Tibial nerve (tissue), 4 donors: ENCODE measurements around the gene ATP11A. TPM values are rescaled to one million over a fixed set of nuclear protein-coding genes. Genes with fewer than 3 reads are reported as not detected.

Source experiments
- DNase-seq, 2 donors: peaks; one replicate each; pipeline ENCODE4 v3.0.0-alpha.2; 2019; ENCODE audit warnings: low spot score in 2 of 2
- H3K27ac ChIP-seq, 4 donors: fragments of 200-600 bp; sonication (generic) in 3 of 4; one replicate each; pipeline ENCODE4 v1.5.1; 2017 to 2019; ENCODE audit warnings: mild to moderate bottlenecking in 1 of 4
- H3K27me3 ChIP-seq, 2 donors: fragments of 200-600 bp; sonication (generic) in 1 of 2; one replicate each; pipeline versions ENCODE4 v1.5.1 to v1.6.0; 2017 to 2019
- H3K36me3 ChIP-seq, 3 donors: fragments of 200-600 bp; sonication (generic); one replicate each; pipeline ENCODE4 v1.5.1; 2018 to 2019
- H3K4me1 ChIP-seq, 4 donors: fragments of 200-600 bp; sonication (generic) in 3 of 4; one replicate each; pipeline ENCODE4 v1.5.1; 2017 to 2019
- H3K4me3 ChIP-seq, 4 donors: fragments of 200-600 bp; sonication (generic) in 3 of 4; one replicate each; pipeline ENCODE4 v1.5.1; 2017 to 2019; ENCODE audit warnings: mild to moderate bottlenecking in 1 of 4, moderate library complexity in 1 of 4
- H3K9me3 ChIP-seq, 4 donors: fragments of 200-600 bp; sonication (generic) in 3 of 4; one replicate each; pipeline ENCODE4 v1.5.1; 2017 to 2019
- CTCF ChIP-seq, 5 experiments: fragments of 200-600 bp in 3 of 5; fragments of 450-650 bp in 2 of 5; sonication (generic) in 3 of 5; IDR thresholded peaks; one replicate each; pipeline ENCODE4 v1.5.1; 2016 to 2019; ENCODE audit warnings: antibody characterized with exemption in 5 of 5, mild to moderate bottlenecking in 3 of 5, moderate library complexity in 2 of 5
- EP300 ChIP-seq, 2 donors: sonication (generic); formaldehyde crosslinking; IDR thresholded peaks; one replicate each; pipeline ENCODE4 v1.6.1; 2017; ENCODE audit warnings: antibody characterized with exemption in 2 of 2, mild to moderate bottlenecking in 1 of 2
- POLR2A ChIP-seq, 2 donors: fragments of 450-650 bp; IDR thresholded peaks; one replicate each; pipeline ENCODE4 v1.6.1; 2017; ENCODE audit warnings: antibody characterized with exemption in 2 of 2, mild to moderate bottlenecking in 2 of 2, moderate library complexity in 2 of 2
- WGBS, 2 donors: methylation state at CpG; one replicate each; pipeline ENCODE4 v1.1.5; 2018; 5-methylcytosine and 5-hydroxymethylcytosine counted together
- total RNA-seq, 4 donors: library from RNA; depleted of rRNA; stranded (reverse); fragments of >200 nt; gene quantifications; one replicate each; pipeline ENCODE4 v1.1.0, GENCODE V29; 2016

Gene ATP11A
- total RNA-seq, 4 donors from 2014 or later, result 24.7 to 61.5 (median 35.0) TPM

GRCh38 chr13:112813552-112813951, 123.7 kb downstream of the ATP11A start:
- H3K27ac ChIP-seq, result no peak overlapping the region
- TF ChIP-seq CTCF (IDR thresholded peaks at IDR 0.05), result no peak
- no peak for TF ChIP-seq EP300 (IDR thresholded peaks at IDR 0.05)
- TF ChIP-seq POLR2A (IDR thresholded peaks at IDR 0.05), result no peak
- H3K36me3 ChIP-seq, result peaks cover 0 to 95% (median 0%) of the 10 kb centered on the region in 3 donors
- H3K9me3 ChIP-seq, result peaks cover 0 to 5% (median 0%) of the 10 kb centered on the region in 4 donors
- no peaks in the 10 kb centered on the region for H3K27me3 ChIP-seq
- H3K4me3 ChIP-seq, result no peak overlapping the region
- H3K4me1 ChIP-seq, result no peaks in the 10 kb centered on the region
- 88 to 90% methylated on average over 8 of the region's 8 CpGs for WGBS, 2 donors
- no peak for DNase-seq

- peaks cover 0 to 95% (median 0%) of the 10 kb centered on the region in 3 donors for H3K36me3 ChIP-seq
- H3K27ac ChIP-seq, result no peak overlapping the region
- H3K27me3 ChIP-seq, result no peaks in the 10 kb centered on the region
- no peak for DNase-seq
- no peaks in the 10 kb centered on the region for H3K4me1 ChIP-seq
- H3K9me3 ChIP-seq, result peaks cover 0 to 5% (median 0%) of the 10 kb centered on the region in 4 donors
- 83 to 87% methylated on average over 10 of the region's 10 CpGs for WGBS, 2 donors
- no peak overlapping the region for H3K4me3 ChIP-seq
- TF ChIP-seq CTCF (IDR thresholded peaks at IDR 0.05) (no peak), POLR2A (IDR thresholded peaks at IDR 0.05) (no peak), EP300 (IDR thresholded peaks at IDR 0.05) (no peak)
These were observed 125.2 kb downstream of the ATP11A start for GRCh38 chr13:112814905-112815585.

- 90 to 94% methylated on average over 13 of the region's 13 CpGs for WGBS, 2 donors
- H3K36me3 ChIP-seq, result peaks cover 0 to 95% (median 0%) of the 10 kb centered on the region in 3 donors
- H3K9me3 ChIP-seq, result peaks cover 0 to 5% (median 0%) of the 10 kb centered on the region in 4 donors
- H3K4me3 ChIP-seq, result no peak overlapping the region
- TF ChIP-seq EP300 (IDR thresholded peaks at IDR 0.05), result no peak
- no peak for TF ChIP-seq POLR2A (IDR thresholded peaks at IDR 0.05)
- TF ChIP-seq CTCF (IDR thresholded peaks at IDR 0.05), result no peak
- H3K27ac ChIP-seq, result no peak overlapping the region
- DNase-seq, result no peak
- no peaks in the 10 kb centered on the region for H3K27me3 ChIP-seq
- H3K4me1 ChIP-seq, result no peaks in the 10 kb centered on the region
These were observed 126.0 kb downstream of the ATP11A start for GRCh38 chr13:112815871-112816270.

GRCh38 chr13:112818040-112818697, 128.3 kb downstream of the ATP11A start:
- peaks cover 0 to 99% (median 0%) of the 10 kb centered on the region in 3 donors for H3K36me3 ChIP-seq
- DNase-seq, result no peak

More at GRCh38 chr13:112818040-112818697, 128.3 kb downstream of the ATP11A start:
- WGBS, 2 donors, result 94 to 97% methylated on average over 38 of the region's 38 CpGs
- H3K27ac ChIP-seq, result no peak overlapping the region
- H3K4me3 ChIP-seq, result no peak overlapping the region
- no peak for TF ChIP-seq EP300 (IDR thresholded peaks at IDR 0.05)
- no peak for TF ChIP-seq POLR2A (IDR thresholded peaks at IDR 0.05)
- TF ChIP-seq CTCF (IDR thresholded peaks at IDR 0.05), result no peak
- peaks cover 0 to 5% (median 0%) of the 10 kb centered on the region in 4 donors for H3K9me3 ChIP-seq
- no peaks in the 10 kb centered on the region for H3K27me3 ChIP-seq
- H3K4me1 ChIP-seq, result no peaks in the 10 kb centered on the region
